Measurements from ENCODE around the gene CHMP5. TPM values are rescaled to one million over a fixed set of nuclear protein-coding genes. Genes with fewer than 3 reads are reported as not detected.

CHMP5 gene
- polyA plus RNA-seq, 1 donor from 2014 or later, result 286 TPM

DNA sequence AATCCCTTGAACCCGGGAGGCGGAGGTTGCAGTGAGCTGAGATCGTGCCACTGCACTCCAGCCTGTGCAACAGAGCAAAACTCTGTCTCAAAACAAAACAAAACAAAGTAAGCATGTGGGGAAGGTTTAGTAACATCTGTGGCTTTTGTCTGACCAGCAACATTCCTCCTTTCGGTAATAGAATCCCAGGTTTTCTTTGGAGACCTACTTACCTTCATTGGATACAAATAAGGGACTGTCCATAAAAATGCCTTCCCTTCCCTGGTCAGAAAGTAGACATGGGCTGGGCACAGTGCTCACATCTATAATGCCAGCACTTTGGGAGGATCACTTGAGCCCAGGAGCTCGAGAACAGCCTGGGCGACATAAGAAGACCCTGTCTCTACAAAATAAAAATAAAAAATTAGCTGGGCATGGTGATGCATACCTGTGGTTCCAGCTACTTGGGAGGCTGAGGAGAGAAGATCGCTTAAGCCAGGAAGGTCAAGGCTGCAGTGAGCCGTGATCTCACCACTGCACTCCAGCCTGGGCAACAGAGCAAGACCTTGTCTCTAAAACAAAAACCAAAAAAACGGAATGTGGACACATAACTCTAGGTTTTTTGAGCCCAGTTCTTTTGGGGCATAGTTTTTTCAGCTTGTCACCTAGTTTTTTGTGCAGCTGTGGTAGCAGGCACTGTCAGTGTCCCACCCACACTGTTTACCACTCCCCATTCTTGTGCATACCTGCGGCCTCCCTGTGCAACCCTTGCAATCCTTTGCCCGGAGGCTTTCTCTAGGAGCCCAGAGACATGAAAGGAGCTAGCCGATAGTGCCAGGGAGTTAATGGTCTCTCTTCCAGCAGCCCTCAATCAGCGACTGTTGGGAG, 33.9 kb upstream of the CHMP5 start:
- Histone ChIP-seq H3K27ac (ENCODE audit: low read length) (no peak overlapping the region), H2AFZ (ENCODE audit: low read depth, low read length) (no peak overlapping the region), H3K4me3 (ENCODE audit: low read length) (no peak overlapping the region), H3K79me2 (replicated peaks; ENCODE audit: insufficient read depth, low read length) (no peaks in the 10 kb centered on the region), H3K9ac (ENCODE audit: low read length) (no peak overlapping the region), H3K4me2 (ENCODE audit: low read length) (no peak overlapping the region), H3F3A (ENCODE audit: insufficient read depth, low read length, poor library complexity, severe bottlenecking) (no peaks in the 10 kb centered on the region), H3K9me2 (ENCODE audit: insufficient read depth, low read length) (no peaks in the 10 kb centered on the region), H4K20me1 (ENCODE audit: insufficient read depth) (no peaks in the 10 kb centered on the region), H3K36me3 (ENCODE audit: insufficient read depth, low read length) (no peaks in the 10 kb centered on the region), H3K9me3 (ENCODE audit: low read length) (no peaks in the 10 kb centered on the region), H3K27me3 (ENCODE audit: insufficient read depth, low read depth, low read length) (no peaks in the 10 kb centered on the region)
- TF ChIP-seq RAD21 (conservative IDR thresholded peaks at IDR 0.05) (no peak), MXI1 (conservative IDR thresholded peaks at IDR 0.05; ENCODE audit: poor library complexity, severe bottlenecking) (no peak), POLR2AphosphoS5 (IDR thresholded peaks at IDR 0.05) (no peak), EZH2 (IDR thresholded peaks at IDR 0.05; ENCODE audit: borderline replicate concordance, insufficient read depth, low read length, poor library complexity, severe bottlenecking) (no peak), TAF1 (IDR thresholded peaks at IDR 0.05; ENCODE audit: low read depth) (no peak), EP300 (conservative IDR thresholded peaks at IDR 0.05; ENCODE audit: poor library complexity, severe bottlenecking) (no peak), SMC3 (conservative IDR thresholded peaks at IDR 0.05; ENCODE audit: poor library complexity) (no peak)
- TF ChIP-seq, protein P1, sequence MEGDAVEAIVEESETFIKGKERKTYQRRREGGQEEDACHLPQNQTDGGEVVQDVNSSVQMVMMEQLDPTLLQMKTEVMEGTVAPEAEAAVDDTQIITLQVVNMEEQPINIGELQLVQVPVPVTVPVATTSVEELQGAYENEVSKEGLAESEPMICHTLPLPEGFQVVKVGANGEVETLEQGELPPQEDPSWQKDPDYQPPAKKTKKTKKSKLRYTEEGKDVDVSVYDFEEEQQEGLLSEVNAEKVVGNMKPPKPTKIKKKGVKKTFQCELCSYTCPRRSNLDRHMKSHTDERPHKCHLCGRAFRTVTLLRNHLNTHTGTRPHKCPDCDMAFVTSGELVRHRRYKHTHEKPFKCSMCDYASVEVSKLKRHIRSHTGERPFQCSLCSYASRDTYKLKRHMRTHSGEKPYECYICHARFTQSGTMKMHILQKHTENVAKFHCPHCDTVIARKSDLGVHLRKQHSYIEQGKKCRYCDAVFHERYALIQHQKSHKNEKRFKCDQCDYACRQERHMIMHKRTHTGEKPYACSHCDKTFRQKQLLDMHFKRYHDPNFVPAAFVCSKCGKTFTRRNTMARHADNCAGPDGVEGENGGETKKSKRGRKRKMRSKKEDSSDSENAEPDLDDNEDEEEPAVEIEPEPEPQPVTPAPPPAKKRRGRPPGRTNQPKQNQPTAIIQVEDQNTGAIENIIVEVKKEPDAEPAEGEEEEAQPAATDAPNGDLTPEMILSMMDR (IDR thresholded peaks at IDR 0.05; ENCODE audit: poor library complexity, severe bottlenecking), result no peak
- TF ChIP-seq, protein P2, sequence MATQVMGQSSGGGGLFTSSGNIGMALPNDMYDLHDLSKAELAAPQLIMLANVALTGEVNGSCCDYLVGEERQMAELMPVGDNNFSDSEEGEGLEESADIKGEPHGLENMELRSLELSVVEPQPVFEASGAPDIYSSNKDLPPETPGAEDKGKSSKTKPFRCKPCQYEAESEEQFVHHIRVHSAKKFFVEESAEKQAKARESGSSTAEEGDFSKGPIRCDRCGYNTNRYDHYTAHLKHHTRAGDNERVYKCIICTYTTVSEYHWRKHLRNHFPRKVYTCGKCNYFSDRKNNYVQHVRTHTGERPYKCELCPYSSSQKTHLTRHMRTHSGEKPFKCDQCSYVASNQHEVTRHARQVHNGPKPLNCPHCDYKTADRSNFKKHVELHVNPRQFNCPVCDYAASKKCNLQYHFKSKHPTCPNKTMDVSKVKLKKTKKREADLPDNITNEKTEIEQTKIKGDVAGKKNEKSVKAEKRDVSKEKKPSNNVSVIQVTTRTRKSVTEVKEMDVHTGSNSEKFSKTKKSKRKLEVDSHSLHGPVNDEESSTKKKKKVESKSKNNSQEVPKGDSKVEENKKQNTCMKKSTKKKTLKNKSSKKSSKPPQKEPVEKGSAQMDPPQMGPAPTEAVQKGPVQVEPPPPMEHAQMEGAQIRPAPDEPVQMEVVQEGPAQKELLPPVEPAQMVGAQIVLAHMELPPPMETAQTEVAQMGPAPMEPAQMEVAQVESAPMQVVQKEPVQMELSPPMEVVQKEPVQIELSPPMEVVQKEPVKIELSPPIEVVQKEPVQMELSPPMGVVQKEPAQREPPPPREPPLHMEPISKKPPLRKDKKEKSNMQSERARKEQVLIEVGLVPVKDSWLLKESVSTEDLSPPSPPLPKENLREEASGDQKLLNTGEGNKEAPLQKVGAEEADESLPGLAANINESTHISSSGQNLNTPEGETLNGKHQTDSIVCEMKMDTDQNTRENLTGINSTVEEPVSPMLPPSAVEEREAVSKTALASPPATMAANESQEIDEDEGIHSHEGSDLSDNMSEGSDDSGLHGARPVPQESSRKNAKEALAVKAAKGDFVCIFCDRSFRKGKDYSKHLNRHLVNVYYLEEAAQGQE (IDR thresholded peaks at IDR 0.05; ENCODE audit: borderline replicate concordance), result no peak

DNA sequence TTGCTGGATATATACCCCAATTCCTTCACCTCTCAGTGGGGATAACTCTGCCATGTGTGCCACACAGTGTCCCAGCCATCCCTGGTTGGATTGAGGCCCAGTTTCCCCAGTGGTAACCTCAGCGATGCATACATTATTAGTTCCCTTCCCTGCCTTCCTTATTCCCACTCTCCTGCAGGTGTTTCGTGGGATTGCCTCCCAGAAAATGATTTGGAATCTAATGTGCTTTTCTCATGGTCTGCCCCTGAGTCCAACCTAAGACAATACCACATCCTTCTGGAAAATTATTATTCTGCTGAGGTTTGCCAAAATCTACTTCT, 33.3 kb upstream of the CHMP5 start:
- H3K4me2 ChIP-seq (ENCODE audit: low read length), result no peak overlapping the region
- H2AFZ ChIP-seq (ENCODE audit: low read depth, low read length), result no peak overlapping the region
- H3F3A ChIP-seq (ENCODE audit: insufficient read depth, low read length, poor library complexity, severe bottlenecking), result no peaks in the 10 kb centered on the region
- H3K4me3 ChIP-seq (ENCODE audit: low read length), result no peak overlapping the region
- no peaks in the 10 kb centered on the region for H3K79me2 ChIP-seq (replicated peaks; ENCODE audit: insufficient read depth, low read length)
- no peak overlapping the region for H3K27ac ChIP-seq (ENCODE audit: low read length)
- no peaks in the 10 kb centered on the region for H4K20me1 ChIP-seq (ENCODE audit: insufficient read depth)
- no peaks in the 10 kb centered on the region for H3K9me2 ChIP-seq (ENCODE audit: insufficient read depth, low read length)
- H3K9ac ChIP-seq (ENCODE audit: low read length), result no peak overlapping the region
- H3K9me3 ChIP-seq (ENCODE audit: low read length), result no peaks in the 10 kb centered on the region
- H3K36me3 ChIP-seq (ENCODE audit: insufficient read depth, low read length), result no peaks in the 10 kb centered on the region
- H3K27me3 ChIP-seq (ENCODE audit: insufficient read depth, low read depth, low read length), result no peaks in the 10 kb centered on the region
- TF ChIP-seq EP300 (conservative IDR thresholded peaks at IDR 0.05; ENCODE audit: poor library complexity, severe bottlenecking), result no peak
- no peak for TF ChIP-seq MXI1 (conservative IDR thresholded peaks at IDR 0.05; ENCODE audit: poor library complexity, severe bottlenecking)
- TF ChIP-seq, protein P1 (IDR thresholded peaks at IDR 0.05; ENCODE audit: poor library complexity, severe bottlenecking), result no peak
- TF ChIP-seq, protein P2 (IDR thresholded peaks at IDR 0.05; ENCODE audit: borderline replicate concordance), result no peak
- no peak for TF ChIP-seq SMC3 (conservative IDR thresholded peaks at IDR 0.05; ENCODE audit: poor library complexity)
- TF ChIP-seq EZH2 (IDR thresholded peaks at IDR 0.05; ENCODE audit: borderline replicate concordance, insufficient read depth, low read length, poor library complexity, severe bottlenecking), result no peak
- TF ChIP-seq POLR2AphosphoS5 (IDR thresholded peaks at IDR 0.05), result no peak
